ENCODE measurements around the gene ING1. TPM values are rescaled to one million over a fixed set of nuclear protein-coding genes. Genes with fewer than 3 reads are reported as not detected.

The ING1 gene
- total and polyA plus RNA-seq, 2 of the 4 experiments (the other 2 are of a cell fraction): 9.1 to 13.5 TPM

DNA sequence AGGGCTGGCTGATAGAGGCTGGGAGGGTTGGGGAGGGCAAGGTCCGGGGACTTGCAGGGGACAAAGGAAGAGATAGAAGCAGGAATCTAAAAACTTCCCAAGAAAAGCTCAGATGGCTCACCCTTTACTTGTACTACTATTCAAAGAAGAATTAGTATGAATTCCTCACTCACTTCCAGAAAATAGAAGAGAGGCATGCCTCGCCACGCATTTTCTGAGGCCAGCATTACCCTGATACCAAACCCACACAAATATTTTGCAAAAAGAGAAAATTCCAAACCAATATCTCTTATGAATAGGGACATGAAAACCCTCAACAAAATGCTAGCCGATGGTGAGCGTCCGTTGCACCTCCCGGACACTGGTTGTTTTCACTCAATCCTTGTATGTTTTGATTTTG lies 54.0 kb downstream of the ING1 start:
- no peak overlapping the region for H4K91ac ChIP-seq (ENCODE audit: insufficient read depth, low read depth, low read length)
- H3K36me3 ChIP-seq (ENCODE audit: control insufficient read depth, insufficient read depth, low read length): no peaks in the 10 kb centered on the region
- CTCF ChIA-PET: interaction anchor here (0.6 to 1.3 kb wide), 2 partner anchors 15 to 115 kb away, joined by 3 read pairs; no protein-coding TSS in a partner anchor
- no peak overlapping the region for H2BK5ac ChIP-seq (ENCODE audit: low read depth, low read length, poor library complexity, severe bottlenecking)
- H3K9me3 ChIP-seq (ENCODE audit: control insufficient read depth, insufficient read depth, low read length): no peaks in the 10 kb centered on the region
- dilution Hi-C loops (cut with HindIII; ENCODE audit: low sequenced_read_pairs, unreplicated experiment): no loop called here
- no peak overlapping the region for H3K27ac ChIP-seq (ENCODE audit: insufficient read depth, low read length)
- H3K18ac ChIP-seq (ENCODE audit: low read depth, low read length): no peak overlapping the region
- TF ChIP-seq MAZ (IDR thresholded peaks at IDR 0.05; ENCODE audit: borderline replicate concordance, low read depth, low read length) (no peak), FOS (IDR thresholded peaks at IDR 0.05; ENCODE audit: low read depth, low read length) (no peak), BHLHE40 (IDR thresholded peaks at IDR 0.05; ENCODE audit: low read depth, low read length) (no peak), RAD21 (IDR thresholded peaks at IDR 0.05; ENCODE audit: low read length) (no peak), CHD1 (IDR thresholded peaks at IDR 0.05; ENCODE audit: low read depth, low read length) (no peak), RCOR1 (IDR thresholded peaks at IDR 0.05; ENCODE audit: insufficient replicate concordance, low read length) (no peak), POLR2A (IDR thresholded peaks at IDR 0.05; ENCODE audit: low read depth, low read length) (no peak), SMC3 (IDR thresholded peaks at IDR 0.05; ENCODE audit: low read depth, low read length) (no peak), NFE2L2 (IDR thresholded peaks at IDR 0.05; ENCODE audit: low read depth, low read length) (no peak), RFX5 (IDR thresholded peaks at IDR 0.05; ENCODE audit: low read depth, low read length) (no peak), MXI1 (IDR thresholded peaks at IDR 0.05; ENCODE audit: borderline replicate concordance, low read depth, low read length) (no peak), MAFK (IDR thresholded peaks at IDR 0.05; ENCODE audit: low read depth, low read length) (no peak), USF2 (IDR thresholded peaks at IDR 0.05; ENCODE audit: low read depth, low read length) (no peak), CEBPB (IDR thresholded peaks at IDR 0.05; ENCODE audit: low read depth, low read length) (no peak)
- H2BK120ac ChIP-seq (ENCODE audit: low read depth, low read length): no peak overlapping the region
- peaks cover 12% of the 10 kb centered on the region for H3K27me3 ChIP-seq (ENCODE audit: control insufficient read depth, insufficient read depth, low read length)
- H3K4ac ChIP-seq (ENCODE audit: low read depth, low read length): no peak overlapping the region
- no CpG with 5 or more reads among the region's 7 CpGs for WGBS, 2 experiments (ENCODE audit: extremely low coverage in 2 of 2, insufficient read length in 1 of 2)
- H2AFZ ChIP-seq (replicated peaks; ENCODE audit: low read length, poor library complexity): no peak overlapping the region
- no peak overlapping the region for H3K9ac ChIP-seq (ENCODE audit: low read depth, low read length)
- no peaks in the 10 kb centered on the region for H4K20me1 ChIP-seq (ENCODE audit: insufficient read depth, low read length)
- no peak overlapping the region for H4K8ac ChIP-seq (ENCODE audit: low read depth in 2 of 2, low read length in 2 of 2)
- H2BK15ac ChIP-seq (ENCODE audit: low read depth, low read length): no peak overlapping the region
- no TSS peak for BruUV-seq (replicated peaks)
- H3K56ac ChIP-seq (ENCODE audit: extremely low read depth, insufficient read depth, low read length): no peak overlapping the region
- H4K5ac ChIP-seq (ENCODE audit: low read depth, low read length): no peak overlapping the region
- POLR2A ChIA-PET (ENCODE audit: unreplicated experiment): no interaction called here
- ATAC-seq (ENCODE audit: low read depth) (no peak), DNase-seq (no peak)
- no peaks in the 10 kb centered on the region for H3K9me1 ChIP-seq (ENCODE audit: insufficient read depth, low read length)
- H3K79me1 ChIP-seq (ENCODE audit: low read depth in 1 of 2, low read length in 2 of 2): no peaks in the 10 kb centered on the region
- no peaks in the 10 kb centered on the region for H3K4me1 ChIP-seq (ENCODE audit: control insufficient read depth, insufficient read depth, low read length)
- no peak overlapping the region for H2BK20ac ChIP-seq (ENCODE audit: low read depth, low read length)
- no peak overlapping the region for H3K4me3 ChIP-seq (ENCODE audit: insufficient read depth, low read depth, low read length)
- intact Hi-C loops (cut with micrococcal nuclease): no loop called here
- H3K23ac ChIP-seq (ENCODE audit: low read depth, low read length): no peak overlapping the region
- H3K4me2 ChIP-seq (ENCODE audit: low read depth, low read length): no peak overlapping the region
- H3K14ac ChIP-seq (replicated peaks; ENCODE audit: low read depth, low read length): no peak overlapping the region
- H2AK9ac ChIP-seq (replicated peaks; ENCODE audit: low read depth, low read length, poor library complexity): no peak overlapping the region
- in situ Hi-C loops (cut with MboI; ENCODE audit: low sequenced_read_pairs): no loop called here
- no peak overlapping the region for H2AK5ac ChIP-seq (ENCODE audit: low read depth, low read length)

All from IMR-90 (cell line).